ENCODE data around the gene ST14.

- TF ChIP-seq CTCF (IDR thresholded peaks at IDR 0.05 in 8 of 11, conservative IDR thresholded peaks at IDR 0.05 in 3 of 11) (no peak), POLR2A (IDR thresholded peaks at IDR 0.05) (no peak), POLR2AphosphoS5 (IDR thresholded peaks at IDR 0.05) (no peak)
Observed at GRCh38 chr11:130212431-130212961, 52.9 kb downstream of the ST14 start.
